H1 (cell line): ENCODE data around the gene BHLHE23. TPM values are rescaled to one million over a fixed set of nuclear protein-coding genes. Genes with fewer than 3 reads are reported as not detected.

ENCODE experiments used
- CTCF ChIA-PET: fragments of 300-600 bp; sonication (Branson Sonifier 250); formaldehyde crosslinking; loops from one replicate; lab custom pipeline; 2021; ENCODE audit not compliant: partially characterized antibody; lab: Charles Lee
- POLR2A ChIA-PET: fragments of 300-600 bp; sonication (Branson Sonifier 250); formaldehyde crosslinking; loops from one replicate; lab custom pipeline; 2021; ENCODE audit warnings: inconsistent platforms; ENCODE audit not compliant: partially characterized antibody; lab: Charles Lee
- DNase-seq, 2 experiments: peaks; one replicate each; pipeline versions ENCODE4 v3.0.0 to v3.0.0-alpha.2; 2010 to 2022; ENCODE audit warnings: low spot score in 2 of 2, low read depth in 1 of 2, mixed read lengths in 1 of 2
- FAIRE-seq: peaks from 2 replicates; lab custom pipeline; 2011; peaks lifted over from hg19 to GRCh38; lab: Jason Lieb, UNC
- H2AFZ ChIP-seq: 2 replicates; pipeline ENCODE4 v1.8.1; 2012; ENCODE audit warnings: low read length, inconsistent platforms
- H2AK5ac ChIP-seq: 2 replicates; pipeline ENCODE4 v1.6.1; 2013; ENCODE audit warnings: low read depth, low read length
- H2BK120ac ChIP-seq: replicated peaks from 2 replicates; pipeline ENCODE3; 2013; ENCODE audit warnings: low read depth, low read length, inconsistent platforms
- H2BK12ac ChIP-seq: 2 replicates; pipeline ENCODE4 v1.6.1; 2013; ENCODE audit warnings: low read depth, low read length
- H2BK15ac ChIP-seq: 2 replicates; pipeline ENCODE4 v1.6.1; 2013; ENCODE audit warnings: low read length
- H2BK20ac ChIP-seq: 2 replicates; pipeline ENCODE4 v1.6.1; 2013; ENCODE audit warnings: low read length
- H2BK5ac ChIP-seq: 2 replicates; pipeline ENCODE4 v1.6.1; 2013; ENCODE audit warnings: low read depth, low read length
- H3K14ac ChIP-seq: 2 replicates; pipeline ENCODE4 v1.6.1; 2013; ENCODE audit warnings: inconsistent platforms; ENCODE audit not compliant: insufficient read length
- H3K18ac ChIP-seq: 2 replicates; pipeline ENCODE4 v1.6.1; 2013; ENCODE audit warnings: low read length; ENCODE audit errors: extremely low read depth
- H3K23ac ChIP-seq: 2 replicates; pipeline ENCODE4 v1.6.1; 2013; ENCODE audit warnings: inconsistent platforms; ENCODE audit not compliant: insufficient read length
- H3K23me2 ChIP-seq: 2 replicates; pipeline ENCODE4 v1.6.1; 2013; ENCODE audit warnings: low read depth, low read length
- H3K27ac ChIP-seq: 2 replicates; pipeline ENCODE4 v1.6.1; 2011; ENCODE audit warnings: low read depth, low read length, inconsistent platforms
- H3K27me3 ChIP-seq, 4 experiments: replicated peaks in 1 of 4; 1 replicate in 1 of 4; 2 replicates in 3 of 4; pipeline versions ENCODE4 v1.6.1 to v1.8.1; 2011 to 2013; ENCODE audit warnings: low read length in 3 of 4, mild to moderate bottlenecking in 3 of 4, inconsistent platforms in 2 of 4, mixed read lengths in 2 of 4, moderate library complexity in 1 of 4; ENCODE audit not compliant: control insufficient read depth in 3 of 4, insufficient read depth in 3 of 4; ENCODE audit errors: extremely low read depth in 1 of 4
- H3K36me3 ChIP-seq, 4 experiments: 2 replicates each; pipeline versions ENCODE4 v1.6.1 to v1.8.1; 2011 to 2013; ENCODE audit warnings: mild to moderate bottlenecking in 4 of 4, low read length in 3 of 4, moderate library complexity in 2 of 4, control low read depth in 1 of 4, inconsistent platforms in 1 of 4; ENCODE audit not compliant: insufficient read depth in 4 of 4, control insufficient read depth in 2 of 4
- H3K4ac ChIP-seq: replicated peaks from 2 replicates; pipeline ENCODE3; 2013; ENCODE audit warnings: low read length, low read depth, mixed read lengths, inconsistent platforms; ENCODE audit not compliant: insufficient read length
- H3K4me1 ChIP-seq, 4 experiments: replicated peaks in 1 of 4; 1 replicate in 1 of 4; 2 replicates in 3 of 4; pipeline versions ENCODE4 v1.6.1 to v1.8.1; 2011 to 2013; ENCODE audit warnings: low read length in 3 of 4, inconsistent platforms in 2 of 4, mixed read lengths in 1 of 4; ENCODE audit not compliant: insufficient read depth in 4 of 4, control insufficient read depth in 3 of 4
- H3K4me2 ChIP-seq, 2 experiments: 2 replicates each; pipeline versions ENCODE4 v1.6.1 to v1.8.1; 2011 to 2013; ENCODE audit warnings: low read depth in 2 of 2, low read length in 2 of 2, control low read depth in 1 of 2, inconsistent platforms in 1 of 2, mild to moderate bottlenecking in 1 of 2; ENCODE audit not compliant: insufficient read depth in 1 of 2
- H3K4me3 ChIP-seq, 4 experiments: fragments of 200-600, 300-600 bp in 1 of 4; sonication (generic), shearing (Covaris generic), sonication (Bioruptor Twin) in 1 of 4; 2 replicates each; pipeline versions ENCODE4 v1.5.1 to v1.8.1; 2011 to 2016; ENCODE audit warnings: low read length in 4 of 4, low read depth in 3 of 4, control low read depth in 2 of 4, inconsistent platforms in 2 of 4, mild to moderate bottlenecking in 2 of 4, mixed read lengths in 1 of 4, moderate library complexity in 1 of 4; ENCODE audit not compliant: insufficient read depth in 2 of 4; ENCODE audit errors: extremely low read depth in 1 of 4
- H3K56ac ChIP-seq: replicated peaks from 2 replicates; pipeline ENCODE3; 2013; ENCODE audit warnings: low read depth, mild to moderate bottlenecking, mixed read lengths, low read length, inconsistent platforms; ENCODE audit not compliant: insufficient read length
- H3K79me1 ChIP-seq: 2 replicates; pipeline ENCODE4 v1.6.1; 2013; ENCODE audit warnings: low read depth, low read length, control low read depth
- H3K79me2 ChIP-seq, 2 experiments: 2 replicates each; pipeline versions ENCODE4 v1.6.1 to v1.8.1; 2012 to 2013; ENCODE audit warnings: low read length in 2 of 2, mild to moderate bottlenecking in 2 of 2, inconsistent platforms in 1 of 2; ENCODE audit not compliant: insufficient read depth in 2 of 2, control insufficient read depth in 1 of 2
- H3K9ac ChIP-seq, 4 experiments: replicated peaks in 1 of 4; 1 replicate in 1 of 4; 2 replicates in 3 of 4; pipeline versions ENCODE4 v1.6.1 to v1.8.1; 2011 to 2013; ENCODE audit warnings: low read depth in 3 of 4, low read length in 3 of 4, control low read depth in 2 of 4, mild to moderate bottlenecking in 2 of 4, moderate library complexity in 2 of 4, inconsistent platforms in 1 of 4; ENCODE audit errors: extremely low read depth in 1 of 4
- H3K9me3 ChIP-seq, 2 experiments: 2 replicates each; pipeline versions ENCODE4 v1.6.1 to v1.8.1; 2012 to 2013; ENCODE audit warnings: mild to moderate bottlenecking in 2 of 2, moderate library complexity in 2 of 2, control low read depth in 1 of 2, inconsistent platforms in 1 of 2, low read depth in 1 of 2, low read length in 1 of 2, mixed read lengths in 1 of 2; ENCODE audit not compliant: insufficient read depth in 2 of 2
- H4K20me1 ChIP-seq, 2 experiments: replicated peaks in 1 of 2; 2 replicates each; pipeline versions ENCODE3 to v1.8.1; 2011 to 2013; ENCODE audit warnings: inconsistent platforms in 2 of 2, low read length in 2 of 2, mild to moderate bottlenecking in 1 of 2; ENCODE audit not compliant: insufficient read depth in 2 of 2, control insufficient read depth in 1 of 2
- H4K5ac ChIP-seq: 2 replicates; pipeline ENCODE4 v1.6.1; 2013; ENCODE audit warnings: low read length, low read depth, mixed read lengths, inconsistent platforms; ENCODE audit not compliant: insufficient read length
- H4K8ac ChIP-seq: 2 replicates; pipeline ENCODE4 v1.8.0; 2013; ENCODE audit warnings: mild to moderate bottlenecking, moderate library complexity, low read length, inconsistent platforms; ENCODE audit not compliant: insufficient read depth; ENCODE audit errors: extremely low read depth
- H4K91ac ChIP-seq: replicated peaks from 2 replicates; pipeline ENCODE3; 2013; ENCODE audit warnings: low read length, mixed read lengths, inconsistent platforms; ENCODE audit not compliant: insufficient read length
- ASH2L ChIP-seq: fragments of 200-600, 300-600 bp; sonication (generic); IDR thresholded peaks from one replicate; pipeline ENCODE4 v1.7.1; 2017; ENCODE audit warnings: low read length
- CHD1 ChIP-seq: IDR thresholded peaks from 2 replicates; pipeline ENCODE4 v1.6.1; 2012; ENCODE audit warnings: low read depth, low read length, improper control_type of control experiment
- NRF1 ChIP-seq: IDR thresholded peaks from 2 replicates; pipeline ENCODE4 v1.6.1; 2011; ENCODE audit warnings: mild to moderate bottlenecking, low read depth, low read length, improper control_type of control experiment
- PHF8 ChIP-seq: fragments of 200-600 bp; sonication (generic); conservative IDR thresholded peaks from 2 replicates; pipeline ENCODE4 v1.7.1; 2012; ENCODE audit warnings: low read depth, mild to moderate bottlenecking, inconsistent platforms, low read length, moderate library complexity
- POLR2AphosphoS5 ChIP-seq: IDR thresholded peaks from 2 replicates; pipeline ENCODE4 v1.6.1; 2011; ENCODE audit warnings: low read depth, low read length
- RXRA ChIP-seq: IDR thresholded peaks from 2 replicates; pipeline ENCODE4 v1.6.1; 2011; ENCODE audit warnings: low read depth, mild to moderate bottlenecking, low read length, moderate library complexity; ENCODE audit not compliant: insufficient read depth
- SP1 ChIP-seq: IDR thresholded peaks from 2 replicates; pipeline ENCODE4 v1.6.1; 2011; ENCODE audit warnings: low read depth, low read length
- SRF ChIP-seq: IDR thresholded peaks from 2 replicates; pipeline ENCODE4 v1.6.1; 2011; ENCODE audit warnings: mild to moderate bottlenecking, low read depth, low read length, moderate library complexity
- SUZ12 ChIP-seq: fragments of 200-600 bp; sonication (generic); IDR thresholded peaks from 2 replicates; pipeline ENCODE4 v1.6.1; 2012; ENCODE audit warnings: mild to moderate bottlenecking, inconsistent platforms, low read length, moderate library complexity, mixed read lengths
- TBP ChIP-seq: IDR thresholded peaks from 2 replicates; pipeline ENCODE4 v1.6.1; 2011; ENCODE audit warnings: low read depth, low read length, improper control_type of control experiment
- WGBS, 2 experiments: shearing (Covaris generic) in 1 of 2; methylation state at CpG; one replicate each; pipeline versions ENCODE4 v1.1.6 to v1.1.7; 2013 to 2015; ENCODE audit warnings: low lambda C conversion rate in 2 of 2, mixed read lengths in 2 of 2, inconsistent platforms in 1 of 2, low coverage in 1 of 2, missing lambda C conversion rate in 1 of 2; ENCODE audit not compliant: insufficient replicate concordance in 2 of 2, insufficient coverage in 1 of 2, insufficient read length in 1 of 2; ENCODE audit errors: extremely low coverage in 1 of 2, missing lambda C conversion rate in 1 of 2; 5-methylcytosine and 5-hydroxymethylcytosine counted together
- polyA plus RNA-seq, 7 experiments: library from polyadenylated mRNA; depleted of rRNA in 3 of 7; stranded (reverse) in 5 of 7; unstranded in 2 of 7; fragments of >200 nt in 5 of 7; fragments of 200-250 nt in 2 of 7; gene quantifications; 1 replicate in 5 of 7; 2 replicates in 1 of 7; 4 replicates in 1 of 7; pipeline versions ENCODE4 v1.2.1 to v1.2.3, GENCODE V29; 2011 to 2013; ENCODE audit warnings: missing spikeins in 2 of 7, mixed read lengths in 2 of 7
- total RNA-seq: library from RNA; stranded (reverse); fragmentation: NEBNext Ultra II Directional; extraction: Animal tissue kit (Norgen Biotek cat#: 25700); gene quantifications from 2 replicates; pipeline ENCODE4 v1.2.1, GENCODE V29; 2021

The BHLHE23 gene
- total and polyA plus RNA-seq, 2 of the 8 experiments (the other 6 are each of a cell fraction or from before 2014, with no cell fraction given): 0.47 TPM; not detected in 1

DNA sequence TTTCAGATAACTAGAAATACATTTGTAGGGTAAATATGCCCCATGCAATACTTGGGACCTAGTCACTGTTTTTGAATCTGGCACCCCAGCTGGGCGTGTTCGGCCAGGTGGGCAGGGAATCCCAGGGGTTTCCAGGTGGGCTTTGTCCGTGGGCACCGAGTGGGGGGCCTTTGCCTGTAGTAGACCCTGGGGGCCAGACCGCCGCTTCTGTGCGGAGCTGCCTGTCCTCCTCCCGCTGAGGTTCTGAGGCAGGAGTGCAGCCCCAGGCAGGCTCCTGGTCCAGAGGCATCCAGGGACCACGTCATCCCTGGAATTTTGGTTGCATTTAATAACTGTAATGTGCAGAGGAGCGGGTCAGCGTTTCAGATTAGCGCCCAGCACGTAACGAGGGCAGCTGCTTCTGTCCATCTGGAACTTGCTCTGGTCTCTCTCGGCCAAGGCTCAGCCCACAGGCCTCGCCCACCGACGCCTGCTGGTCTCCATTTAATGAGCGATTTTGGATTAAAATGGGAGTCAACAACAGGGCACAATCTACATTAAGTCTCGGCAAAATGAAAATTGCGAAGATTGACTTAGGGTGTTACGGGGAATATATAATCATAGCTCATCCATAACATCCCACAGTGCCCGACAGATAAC is 12.8 kb downstream of the BHLHE23 start:
- Histone ChIP-seq H2BK15ac (no peak overlapping the region), H2BK120ac (no peak overlapping the region), H4K91ac (no peak overlapping the region), H3K27ac (no peak overlapping the region), H3K9ac (no peak overlapping the region), H3K79me1 (no peaks in the 10 kb centered on the region; the same call in 1 of the 2 replicates), H2BK5ac (no peak overlapping the region), H3K18ac (no peak overlapping the region), H3K36me3 (no peaks in the 10 kb centered on the region), H2BK12ac (no peak overlapping the region), H3K14ac (no peak overlapping the region), H3K4me1 (peaks cover 0 to 11% (median 6%) of the 10 kb centered on the region in 4 experiments; a peak in 4 of 7 replicates), H3K56ac (no peak overlapping the region), H2BK20ac (no peak overlapping the region), H2AK5ac (no peak overlapping the region), H4K5ac (no peak overlapping the region), H3K4me3 (no peak overlapping the region), H3K9me3 (no peaks in the 10 kb centered on the region), H4K8ac (no peak overlapping the region), H3K4ac (no peak overlapping the region), H2AFZ (no peak overlapping the region), H3K23me2 (no peaks in the 10 kb centered on the region), H3K4me2 (no peak overlapping the region)
- FAIRE-seq: no peak
- POLR2A ChIA-PET: interaction anchor here (0.6 to 2.7 kb wide), 3 partner anchors 9 to 24 kb away, joined by 3 to 9 read pairs (median 3); no protein-coding TSS in a partner anchor
- 88% methylated on average over 23 of the region's 23 CpGs; no CpG with 5 or more reads in 1 of the 2 experiments for WGBS, 2 experiments
- CTCF ChIA-PET: interaction anchor here (1.7 to 4.0 kb wide), 4 partner anchors 9 to 23 kb away, joined by 8 to 22 read pairs (median 12); no protein-coding TSS in a partner anchor
- DNase-seq: no peak
- no peak for TF ChIP-seq TBP
- no peak for TF ChIP-seq POLR2AphosphoS5
- TF ChIP-seq SP1: no peak
- TF ChIP-seq PHF8: no peak
- TF ChIP-seq RXRA: no peak
- TF ChIP-seq ASH2L: no peak
- TF ChIP-seq CHD1: no peak
- no peak for TF ChIP-seq SUZ12
- no peak for TF ChIP-seq NRF1
- no peak for TF ChIP-seq SRF
- TF ChIP-seq, all 59 proteins: peak for 0
- Histone ChIP-seq H3K79me2 (no peaks in the 10 kb centered on the region), H4K20me1 (peaks cover 0 to 5% of the 10 kb centered on the region in 2 experiments), H3K27me3 (peaks cover 0 to 5% (median 2%) of the 10 kb centered on the region in 4 experiments; a peak in 3 of 7 replicates), H3K23ac (no peak overlapping the region)
